Endothelial cell of umbilical vein (primary cell): Measurements from ENCODE around the gene THEMIS.

ENCODE experiments used
- EZH2 ChIP-seq: IDR thresholded peaks from 2 replicates; pipeline ENCODE4 v1.6.1; 2012; ENCODE audit warnings: borderline replicate concordance, low read depth, mild to moderate bottlenecking, moderate library complexity, low read length, inconsistent platforms; ENCODE audit not compliant: severe bottlenecking
- JUN ChIP-seq: IDR thresholded peaks from 2 replicates; pipeline ENCODE4 v1.6.1; 2011; ENCODE audit warnings: borderline replicate concordance, low read depth; ENCODE audit not compliant: insufficient read length, insufficient read depth
- POLR2A ChIP-seq: IDR thresholded peaks from 2 replicates; pipeline ENCODE4 v1.6.1; 2012; ENCODE audit warnings: low read depth, mild to moderate bottlenecking, control low read depth, low read length
- POLR2AphosphoS5 ChIP-seq: IDR thresholded peaks from 2 replicates; pipeline ENCODE4 v1.6.1; 2012; ENCODE audit warnings: low read depth, mild to moderate bottlenecking, control low read depth, low read length, moderate library complexity; ENCODE audit not compliant: insufficient read depth
- TF ChIP-seq, protein P1 (sequence below), 2 donors: IDR thresholded peaks; 1 replicate in 1 of 2; 2 replicates in 1 of 2; pipeline ENCODE4 v1.5.1; 2011; ENCODE audit warnings: low read length in 2 of 2, mild to moderate bottlenecking in 2 of 2, moderate library complexity in 2 of 2, control low read depth in 1 of 2, inconsistent platforms in 1 of 2, low read depth in 1 of 2; ENCODE audit not compliant: insufficient read depth in 1 of 2; ENCODE audit errors: extremely low read depth in 1 of 2
- TF ChIP-seq, protein P2 (sequence below): IDR thresholded peaks from 2 replicates; pipeline ENCODE4 v1.6.1; 2011; ENCODE audit not compliant: insufficient read depth, insufficient read length

DNA sequence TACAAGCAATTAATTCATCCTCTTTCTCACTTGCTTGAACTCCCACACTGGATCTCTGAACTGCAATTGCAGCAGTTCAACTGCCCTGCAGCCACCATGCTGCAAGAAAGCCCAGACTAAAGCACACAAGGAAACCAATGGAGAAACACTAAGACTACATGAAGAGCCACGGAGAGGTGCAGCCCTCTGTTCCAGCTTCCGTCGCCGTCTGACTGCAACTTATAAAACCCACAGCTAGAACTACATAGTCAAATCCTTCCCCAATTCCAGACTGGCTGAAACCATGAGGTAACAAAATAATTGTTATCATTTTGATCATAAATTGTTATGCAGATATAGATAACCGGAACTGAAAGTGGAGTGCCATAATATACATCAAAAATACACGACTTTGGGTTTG lies 21.1 kb upstream of the THEMIS start:
- TF ChIP-seq, protein P1, sequence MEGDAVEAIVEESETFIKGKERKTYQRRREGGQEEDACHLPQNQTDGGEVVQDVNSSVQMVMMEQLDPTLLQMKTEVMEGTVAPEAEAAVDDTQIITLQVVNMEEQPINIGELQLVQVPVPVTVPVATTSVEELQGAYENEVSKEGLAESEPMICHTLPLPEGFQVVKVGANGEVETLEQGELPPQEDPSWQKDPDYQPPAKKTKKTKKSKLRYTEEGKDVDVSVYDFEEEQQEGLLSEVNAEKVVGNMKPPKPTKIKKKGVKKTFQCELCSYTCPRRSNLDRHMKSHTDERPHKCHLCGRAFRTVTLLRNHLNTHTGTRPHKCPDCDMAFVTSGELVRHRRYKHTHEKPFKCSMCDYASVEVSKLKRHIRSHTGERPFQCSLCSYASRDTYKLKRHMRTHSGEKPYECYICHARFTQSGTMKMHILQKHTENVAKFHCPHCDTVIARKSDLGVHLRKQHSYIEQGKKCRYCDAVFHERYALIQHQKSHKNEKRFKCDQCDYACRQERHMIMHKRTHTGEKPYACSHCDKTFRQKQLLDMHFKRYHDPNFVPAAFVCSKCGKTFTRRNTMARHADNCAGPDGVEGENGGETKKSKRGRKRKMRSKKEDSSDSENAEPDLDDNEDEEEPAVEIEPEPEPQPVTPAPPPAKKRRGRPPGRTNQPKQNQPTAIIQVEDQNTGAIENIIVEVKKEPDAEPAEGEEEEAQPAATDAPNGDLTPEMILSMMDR (IDR thresholded peaks at IDR 0.05; ENCODE audit: extremely low read depth in 1 of 2, insufficient read depth in 1 of 2, low read depth in 1 of 2, low read length in 2 of 2): no peak
- TF ChIP-seq, protein P2, sequence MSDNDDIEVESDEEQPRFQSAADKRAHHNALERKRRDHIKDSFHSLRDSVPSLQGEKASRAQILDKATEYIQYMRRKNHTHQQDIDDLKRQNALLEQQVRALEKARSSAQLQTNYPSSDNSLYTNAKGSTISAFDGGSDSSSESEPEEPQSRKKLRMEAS: no peak
- TF ChIP-seq JUN (no peak), POLR2AphosphoS5 (no peak), POLR2A (no peak), EZH2 (no peak)
